GM12878 (cell line): ENCODE results near the gene CYB5R3. TPM values are rescaled to one million over a fixed set of nuclear protein-coding genes. Genes with fewer than 3 reads are reported as not detected.

Source experiments
- ATAC-seq: fragments of 200-7000 bp; cut with Tn5 transposase; 3 replicates; pipeline ENCODE4 v1.9.1; 2020; ENCODE audit warnings: mild to moderate bottlenecking, moderate library complexity
- BruUV-seq: library from RNA; stranded (reverse); fragments of 400-500 nt; replicated peaks from 2 replicates; lab custom pipeline; 2021; lab: Mats Ljungman, UMichigan
- CTCF ChIA-PET: fragments of 300-600 bp; sonication (Branson Sonifier 250); formaldehyde crosslinking; extraction: SDS; loops from one replicate; lab custom pipeline; 2021; ENCODE audit warnings: inconsistent platforms; lab: Yijun Ruan, JAX
- POLR2A ChIA-PET: fragments of 350-600 bp; formaldehyde crosslinking; extraction: SDS; loops from one replicate; lab custom pipeline; 2021; ENCODE audit warnings: inconsistent platforms; lab: Charles Lee
- RAD21 ChIA-PET: fragments of 300-600 bp; sonication (Branson Sonifier 250); formaldehyde crosslinking; loops from one replicate; lab custom pipeline; 2023; ENCODE audit warnings: antibody characterized with exemption; ENCODE audit not compliant: unreplicated experiment; lab: Charles Lee
- SMC1A ChIA-PET: fragments of 300-600 bp; sonication (Branson Sonifier 250); formaldehyde crosslinking; loops from one replicate; lab custom pipeline; 2023; ENCODE audit not compliant: unreplicated experiment, uncharacterized antibody; lab: Charles Lee
- DNase-seq: peaks from one replicate; pipeline ENCODE4 v3.0.0-alpha.2; 2011; ENCODE audit warnings: low read depth, low spot score
- FAIRE-seq: peaks from 3 replicates; lab custom pipeline; 2011; peaks lifted over from hg19 to GRCh38; lab: Jason Lieb, UNC
- H2AFZ ChIP-seq: 2 replicates; pipeline ENCODE4 v1.6.0; 2011; ENCODE audit warnings: low read depth, low read length, control low read depth; ENCODE audit not compliant: control insufficient read depth
- H3K27ac ChIP-seq: 2 replicates; pipeline ENCODE4 v1.5.1; 2011; ENCODE audit warnings: control low read depth; ENCODE audit not compliant: control insufficient read depth, insufficient read depth
- H3K27me3 ChIP-seq, 2 experiments: replicated peaks in 1 of 2; 2 replicates each; pipeline versions ENCODE4 v1.6.0 to v1.6.1; 2011; ENCODE audit warnings: low read length in 1 of 2; ENCODE audit not compliant: control insufficient read depth in 2 of 2, insufficient read depth in 2 of 2
- H3K36me3 ChIP-seq, 2 experiments: 2 replicates each; pipeline ENCODE4 v1.5.1; 2011; ENCODE audit warnings: low read length in 1 of 2; ENCODE audit not compliant: control insufficient read depth in 2 of 2, insufficient read depth in 2 of 2
- H3K4me1 ChIP-seq: 2 replicates; pipeline ENCODE4 v1.6.1; 2011; ENCODE audit warnings: mild to moderate bottlenecking, low read length, moderate library complexity, mixed read lengths; ENCODE audit not compliant: control insufficient read depth, insufficient read depth
- H3K4me2 ChIP-seq: 2 replicates; pipeline ENCODE4 v1.6.0; 2011; ENCODE audit warnings: control low read depth; ENCODE audit not compliant: control insufficient read depth, insufficient read depth
- H3K4me3 ChIP-seq: fragments of 200-600 bp; sonication (generic); 2 replicates; pipeline ENCODE4 v1.5.1; 2016
- H3K79me2 ChIP-seq: 2 replicates; pipeline ENCODE4 v1.6.0; 2011; ENCODE audit warnings: low read length; ENCODE audit not compliant: control insufficient read depth, insufficient read depth
- H3K9ac ChIP-seq: 2 replicates; pipeline ENCODE4 v1.8.0; 2011; ENCODE audit warnings: low read length, control low read depth, mixed read lengths; ENCODE audit not compliant: control insufficient read depth, insufficient read depth
- H3K9me3 ChIP-seq: replicated peaks from 3 replicates; pipeline ENCODE4 v1.5.1; 2011; ENCODE audit warnings: mild to moderate bottlenecking, low read length; ENCODE audit not compliant: control insufficient read depth, insufficient read depth
- H4K20me1 ChIP-seq: 2 replicates; pipeline ENCODE4 v1.6.0; 2011; ENCODE audit not compliant: control insufficient read depth, insufficient read depth
- BRCA1 ChIP-seq: IDR thresholded peaks from 2 replicates; pipeline ENCODE4 v1.6.1; 2011; ENCODE audit warnings: low read depth, low read length, improper control_type of control experiment
- CHD2 ChIP-seq: IDR thresholded peaks from 2 replicates; pipeline ENCODE4 v1.6.1; 2011; ENCODE audit warnings: low read depth, low read length, improper control_type of control experiment, borderline replicate concordance
- ESRRA ChIP-seq: IDR thresholded peaks from 2 replicates; pipeline ENCODE4 v1.6.1; 2012; ENCODE audit warnings: mild to moderate bottlenecking, low read length, improper control_type of control experiment
- FOXM1 ChIP-seq: IDR thresholded peaks from 2 replicates; pipeline ENCODE4 v1.6.1; 2012; ENCODE audit warnings: low read depth, mild to moderate bottlenecking, inconsistent platforms, low read length, moderate library complexity
- GATAD2B ChIP-seq: fragments of 450-650 bp; conservative IDR thresholded peaks from 2 replicates; pipeline ENCODE4 v1.6.1; 2017; ENCODE audit warnings: low read depth, mild to moderate bottlenecking, moderate library complexity
- HDGF ChIP-seq: fragments of 450-650 bp; IDR thresholded peaks from 2 replicates; pipeline ENCODE4 v1.6.1; 2016; ENCODE audit warnings: antibody characterized with exemption
- KAT2A ChIP-seq: conservative IDR thresholded peaks from 2 replicates; pipeline ENCODE4 v1.6.1; 2011; ENCODE audit warnings: low read depth, low read length; ENCODE audit not compliant: control insufficient read depth
- NFIC ChIP-seq: IDR thresholded peaks from 2 replicates; pipeline ENCODE4 v1.6.1; 2012; ENCODE audit warnings: low read depth, mild to moderate bottlenecking, inconsistent platforms, low read length, moderate library complexity
- NFYB ChIP-seq: IDR thresholded peaks from 2 replicates; pipeline ENCODE4 v1.6.1; 2011; ENCODE audit warnings: low read depth, mild to moderate bottlenecking, low read length, improper control_type of control experiment, moderate library complexity; ENCODE audit not compliant: insufficient read depth
- NR2C2 ChIP-seq: IDR thresholded peaks from 2 replicates; pipeline ENCODE4 v1.6.1; 2011; ENCODE audit warnings: borderline replicate concordance, low read depth; ENCODE audit not compliant: control insufficient read depth, insufficient read length
- NR2F1 ChIP-seq: fragments of 450-650 bp; conservative IDR thresholded peaks from 2 replicates; pipeline ENCODE4 v1.6.1; 2017; ENCODE audit warnings: mild to moderate bottlenecking
- TARDBP ChIP-seq: IDR thresholded peaks from 2 replicates; pipeline ENCODE4 v1.6.1; 2016; ENCODE audit warnings: borderline replicate concordance
- ZNF687 ChIP-seq: fragments of 450-650 bp; IDR thresholded peaks from 2 replicates; pipeline ENCODE4 v1.6.1; 2017; ENCODE audit warnings: mild to moderate bottlenecking, moderate library complexity
- WGBS: methylation state at CpG from one replicate; pipeline ENCODE4 v1.1.6; 2016; ENCODE audit warnings: low lambda C conversion rate; ENCODE audit not compliant: insufficient replicate concordance, insufficient coverage; ENCODE audit errors: missing lambda C conversion rate; 5-methylcytosine and 5-hydroxymethylcytosine counted together
- in situ Hi-C: fragments of 300-500 bp; cut with MboI; formaldehyde crosslinking; loops from 9 replicates; pipeline ENCODE4 v1.14.3; 2018; ENCODE audit warnings: mixed read lengths
- intact Hi-C: fragments of 100-400 bp; cut with micrococcal nuclease; formaldehyde crosslinking; loops from one replicate; pipeline ENCODE4 v1.14.2; 2022; ENCODE audit not compliant: unreplicated experiment
- polyA plus RNA-seq, 11 experiments: library from polyadenylated mRNA; depleted of rRNA in 4 of 11; unstranded in 6 of 11; stranded (reverse) in 5 of 11; fragments of >200 nt; fragmentation: Nextera tagmentation in 4 of 11; fragmentation: Illumina TruSeq in 1 of 11; extraction: Ambion mirVana in 4 of 11; extraction: Trizol in 1 of 11; gene quantifications; 1 replicate in 1 of 11; 2 replicates in 10 of 11; pipeline versions ENCODE4 v1.2.1 to v1.2.3, GENCODE V29; 2011 to 2016; ENCODE audit warnings: inconsistent platforms in 2 of 11, missing spikeins in 2 of 11, low read depth in 1 of 11
- total RNA-seq, 4 experiments: library from RNA; depleted of rRNA in 3 of 4; stranded (reverse); fragments of >200 nt in 3 of 4; fragmentation: Illumina TruSeq in 1 of 4; extraction: Trizol in 1 of 4; gene quantifications; 2 replicates each; pipeline versions ENCODE4 v1.2.1 to v1.2.3, GENCODE V29; 2013 to 2021
- TF ChIP-seq, protein P1 (sequence below): fragments of 450-650 bp; IDR thresholded peaks from 2 replicates; pipeline ENCODE4 v1.6.1; 2016; ENCODE audit warnings: mild to moderate bottlenecking

Gene CYB5R3
- total and polyA plus RNA-seq, 10 of the 15 experiments (the other 5 are each of a cell fraction or from before 2014, with no cell fraction given): 2.0 to 119 (median 67.8) TPM

DNA sequence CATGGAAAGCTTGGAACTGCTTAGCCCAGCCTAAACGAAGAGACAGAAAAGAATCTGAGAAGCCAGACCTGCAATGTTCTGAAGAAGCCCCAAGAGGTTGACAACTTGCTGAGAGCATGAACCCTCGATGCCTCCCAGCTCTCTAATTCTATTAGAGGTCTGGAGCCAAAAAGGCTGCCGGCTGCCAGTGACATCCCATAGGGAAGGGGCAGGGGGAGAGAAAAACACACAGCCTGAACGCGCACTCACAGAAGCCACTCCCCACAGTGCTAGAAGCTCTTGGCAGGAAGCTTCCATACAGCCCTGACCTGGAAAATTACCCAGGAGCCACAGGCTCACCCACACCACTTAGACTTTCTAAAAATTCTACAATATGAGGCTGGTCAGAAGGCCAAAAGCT is 52.9 kb downstream of the CYB5R3 start:
- SMC1A ChIA-PET: interaction anchor here (0.8 kb wide), 1 partner anchor 13 kb away, joined by 3 read pairs; no protein-coding TSS in a partner anchor
- POLR2A ChIA-PET: no interaction called here
- Histone ChIP-seq H3K9ac (no peak overlapping the region), H3K9me3 (no peaks in the 10 kb centered on the region), H3K4me1 (no peaks in the 10 kb centered on the region), H4K20me1 (no peaks in the 10 kb centered on the region), H3K79me2 (no peaks in the 10 kb centered on the region), H3K4me2 (no peak overlapping the region), H2AFZ (no peak overlapping the region), H3K36me3 (peaks cover 38 to 44% of the 10 kb centered on the region in 2 experiments), H3K27ac (no peak overlapping the region), H3K4me3 (no peak overlapping the region), H3K27me3 (no peaks in the 10 kb centered on the region)
- WGBS: 94% methylated on average over 5 of the region's 5 CpGs
- no TSS peak for BruUV-seq
- no peak for DNase-seq
- no peak for ATAC-seq
- no peak for FAIRE-seq
- intact Hi-C loops (no loop called here), in situ Hi-C loops (no loop called here)
- RAD21 ChIA-PET: no interaction called here
- TF ChIP-seq NFYB (no peak), BRCA1 (no peak)
- TF ChIP-seq, protein P1, sequence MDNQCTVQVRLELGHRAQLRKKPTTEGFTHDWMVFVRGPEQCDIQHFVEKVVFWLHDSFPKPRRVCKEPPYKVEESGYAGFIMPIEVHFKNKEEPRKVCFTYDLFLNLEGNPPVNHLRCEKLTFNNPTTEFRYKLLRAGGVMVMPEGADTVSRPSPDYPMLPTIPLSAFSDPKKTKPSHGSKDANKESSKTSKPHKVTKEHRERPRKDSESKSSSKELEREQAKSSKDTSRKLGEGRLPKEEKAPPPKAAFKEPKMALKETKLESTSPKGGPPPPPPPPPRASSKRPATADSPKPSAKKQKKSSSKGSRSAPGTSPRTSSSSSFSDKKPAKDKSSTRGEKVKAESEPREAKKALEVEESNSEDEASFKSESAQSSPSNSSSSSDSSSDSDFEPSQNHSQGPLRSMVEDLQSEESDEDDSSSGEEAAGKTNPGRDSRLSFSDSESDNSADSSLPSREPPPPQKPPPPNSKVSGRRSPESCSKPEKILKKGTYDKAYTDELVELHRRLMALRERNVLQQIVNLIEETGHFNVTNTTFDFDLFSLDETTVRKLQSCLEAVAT: no peak
- CTCF ChIA-PET: interaction anchor here (0.6 kb wide), 1 partner anchor 34 kb away, joined by 3 read pairs; no protein-coding TSS in a partner anchor

DNA sequence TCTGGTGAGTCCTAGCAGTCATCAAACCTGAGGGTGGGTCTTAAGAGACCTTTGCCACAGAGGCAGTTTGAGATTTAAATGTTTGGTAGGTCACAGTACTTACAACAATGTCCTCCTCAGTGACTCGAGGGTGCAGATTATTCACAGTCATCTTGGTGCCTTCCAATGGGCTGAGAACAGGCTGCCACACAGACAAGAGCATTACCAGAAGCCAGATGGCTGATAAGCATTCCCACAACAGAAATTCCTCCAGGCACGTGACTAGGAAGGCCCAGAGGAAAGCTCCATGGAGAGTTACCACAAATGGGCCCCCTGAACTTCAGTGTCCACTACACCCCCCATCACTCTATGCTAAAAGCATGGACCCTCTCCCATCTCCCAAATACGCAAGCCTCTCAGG is 53.8 kb downstream of the CYB5R3 start:
- DNase-seq: no peak
- Histone ChIP-seq H3K27me3 (no peaks in the 10 kb centered on the region), H2AFZ (no peak overlapping the region), H3K4me1 (no peaks in the 10 kb centered on the region), H3K4me2 (no peak overlapping the region), H3K9ac (no peak overlapping the region), H4K20me1 (no peaks in the 10 kb centered on the region), H3K4me3 (no peak overlapping the region), H3K27ac (no peak overlapping the region), H3K9me3 (no peaks in the 10 kb centered on the region), H3K79me2 (no peaks in the 10 kb centered on the region), H3K36me3 (peaks cover 37 to 48% of the 10 kb centered on the region in 2 experiments)
- ChIA-PET SMC1A (interaction anchor here (0.8 kb wide), 1 partner anchor 12 kb away, joined by 3 read pairs; no protein-coding TSS in a partner anchor), RAD21 (no interaction called here), POLR2A (no interaction called here), CTCF (no interaction called here)
- ATAC-seq: no peak
- intact Hi-C loops: no loop called here
- no peak for FAIRE-seq
- no TSS peak for BruUV-seq
- WGBS: 73% methylated on average over 3 of the region's 3 CpGs
- in situ Hi-C loops: no loop called here
- TF ChIP-seq GATAD2B (no peak), ZNF687 (no peak), CHD2 (no peak), NFIC (no peak), FOXM1 (no peak), NR2C2 (no peak), KAT2A (no peak), HDGF (no peak), TARDBP (no peak), ESRRA (no peak), NR2F1 (no peak)
